Measurements from ENCODE around the gene KIF26B. TPM values are rescaled to one million over a fixed set of nuclear protein-coding genes. Genes with fewer than 3 reads are reported as not detected.

KIF26B gene
- polyA plus RNA-seq, 1 of the 3 experiments (the other 2 are of a cell fraction), result 2.6 TPM

DNA sequence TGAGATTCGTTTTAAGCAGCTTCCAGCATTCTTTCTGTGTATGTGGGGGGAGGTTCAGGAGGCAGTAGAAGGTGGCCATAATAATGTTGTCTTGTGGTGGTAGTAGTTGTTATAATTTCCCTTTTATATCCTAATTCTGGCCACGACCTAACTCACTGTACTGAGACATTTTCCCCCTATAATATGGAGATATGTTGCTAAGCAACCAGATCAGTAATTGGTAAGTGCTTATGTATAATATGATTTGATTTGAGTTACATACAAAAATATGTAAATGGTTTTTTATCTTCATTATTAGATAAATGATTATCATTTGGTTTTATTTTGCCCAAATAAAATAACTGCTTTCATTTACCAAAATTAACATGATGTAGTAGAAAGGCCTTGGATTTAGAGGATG, 376.2 kb downstream of the KIF26B start (continued):
- TF ChIP-seq, protein P1, sequence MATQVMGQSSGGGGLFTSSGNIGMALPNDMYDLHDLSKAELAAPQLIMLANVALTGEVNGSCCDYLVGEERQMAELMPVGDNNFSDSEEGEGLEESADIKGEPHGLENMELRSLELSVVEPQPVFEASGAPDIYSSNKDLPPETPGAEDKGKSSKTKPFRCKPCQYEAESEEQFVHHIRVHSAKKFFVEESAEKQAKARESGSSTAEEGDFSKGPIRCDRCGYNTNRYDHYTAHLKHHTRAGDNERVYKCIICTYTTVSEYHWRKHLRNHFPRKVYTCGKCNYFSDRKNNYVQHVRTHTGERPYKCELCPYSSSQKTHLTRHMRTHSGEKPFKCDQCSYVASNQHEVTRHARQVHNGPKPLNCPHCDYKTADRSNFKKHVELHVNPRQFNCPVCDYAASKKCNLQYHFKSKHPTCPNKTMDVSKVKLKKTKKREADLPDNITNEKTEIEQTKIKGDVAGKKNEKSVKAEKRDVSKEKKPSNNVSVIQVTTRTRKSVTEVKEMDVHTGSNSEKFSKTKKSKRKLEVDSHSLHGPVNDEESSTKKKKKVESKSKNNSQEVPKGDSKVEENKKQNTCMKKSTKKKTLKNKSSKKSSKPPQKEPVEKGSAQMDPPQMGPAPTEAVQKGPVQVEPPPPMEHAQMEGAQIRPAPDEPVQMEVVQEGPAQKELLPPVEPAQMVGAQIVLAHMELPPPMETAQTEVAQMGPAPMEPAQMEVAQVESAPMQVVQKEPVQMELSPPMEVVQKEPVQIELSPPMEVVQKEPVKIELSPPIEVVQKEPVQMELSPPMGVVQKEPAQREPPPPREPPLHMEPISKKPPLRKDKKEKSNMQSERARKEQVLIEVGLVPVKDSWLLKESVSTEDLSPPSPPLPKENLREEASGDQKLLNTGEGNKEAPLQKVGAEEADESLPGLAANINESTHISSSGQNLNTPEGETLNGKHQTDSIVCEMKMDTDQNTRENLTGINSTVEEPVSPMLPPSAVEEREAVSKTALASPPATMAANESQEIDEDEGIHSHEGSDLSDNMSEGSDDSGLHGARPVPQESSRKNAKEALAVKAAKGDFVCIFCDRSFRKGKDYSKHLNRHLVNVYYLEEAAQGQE (IDR thresholded peaks at IDR 0.05; ENCODE audit: low read depth, low read length), result no peak
- TF ChIP-seq EP300 (IDR thresholded peaks at IDR 0.05; ENCODE audit: borderline replicate concordance in 1 of 2, low read depth in 1 of 2, low read length in 1 of 2) (no peak), TCF12 (IDR thresholded peaks at IDR 0.05) (no peak), POLR2AphosphoS5 (IDR thresholded peaks at IDR 0.05; ENCODE audit: low read depth, low read length) (no peak)
- TF ChIP-seq, protein P2, sequence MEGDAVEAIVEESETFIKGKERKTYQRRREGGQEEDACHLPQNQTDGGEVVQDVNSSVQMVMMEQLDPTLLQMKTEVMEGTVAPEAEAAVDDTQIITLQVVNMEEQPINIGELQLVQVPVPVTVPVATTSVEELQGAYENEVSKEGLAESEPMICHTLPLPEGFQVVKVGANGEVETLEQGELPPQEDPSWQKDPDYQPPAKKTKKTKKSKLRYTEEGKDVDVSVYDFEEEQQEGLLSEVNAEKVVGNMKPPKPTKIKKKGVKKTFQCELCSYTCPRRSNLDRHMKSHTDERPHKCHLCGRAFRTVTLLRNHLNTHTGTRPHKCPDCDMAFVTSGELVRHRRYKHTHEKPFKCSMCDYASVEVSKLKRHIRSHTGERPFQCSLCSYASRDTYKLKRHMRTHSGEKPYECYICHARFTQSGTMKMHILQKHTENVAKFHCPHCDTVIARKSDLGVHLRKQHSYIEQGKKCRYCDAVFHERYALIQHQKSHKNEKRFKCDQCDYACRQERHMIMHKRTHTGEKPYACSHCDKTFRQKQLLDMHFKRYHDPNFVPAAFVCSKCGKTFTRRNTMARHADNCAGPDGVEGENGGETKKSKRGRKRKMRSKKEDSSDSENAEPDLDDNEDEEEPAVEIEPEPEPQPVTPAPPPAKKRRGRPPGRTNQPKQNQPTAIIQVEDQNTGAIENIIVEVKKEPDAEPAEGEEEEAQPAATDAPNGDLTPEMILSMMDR (IDR thresholded peaks at IDR 0.05), result no peak
- TF ChIP-seq, protein P3, sequence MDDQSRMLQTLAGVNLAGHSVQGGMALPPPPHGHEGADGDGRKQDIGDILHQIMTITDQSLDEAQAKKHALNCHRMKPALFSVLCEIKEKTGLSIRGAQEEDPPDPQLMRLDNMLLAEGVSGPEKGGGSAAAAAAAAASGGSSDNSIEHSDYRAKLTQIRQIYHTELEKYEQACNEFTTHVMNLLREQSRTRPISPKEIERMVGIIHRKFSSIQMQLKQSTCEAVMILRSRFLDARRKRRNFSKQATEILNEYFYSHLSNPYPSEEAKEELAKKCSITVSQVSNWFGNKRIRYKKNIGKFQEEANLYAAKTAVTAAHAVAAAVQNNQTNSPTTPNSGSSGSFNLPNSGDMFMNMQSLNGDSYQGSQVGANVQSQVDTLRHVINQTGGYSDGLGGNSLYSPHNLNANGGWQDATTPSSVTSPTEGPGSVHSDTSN (IDR thresholded peaks at IDR 0.05), result no peak
- TF ChIP-seq, protein P4, sequence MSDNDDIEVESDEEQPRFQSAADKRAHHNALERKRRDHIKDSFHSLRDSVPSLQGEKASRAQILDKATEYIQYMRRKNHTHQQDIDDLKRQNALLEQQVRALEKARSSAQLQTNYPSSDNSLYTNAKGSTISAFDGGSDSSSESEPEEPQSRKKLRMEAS (IDR thresholded peaks at IDR 0.05; ENCODE audit: low read depth), result no peak

DNA sequence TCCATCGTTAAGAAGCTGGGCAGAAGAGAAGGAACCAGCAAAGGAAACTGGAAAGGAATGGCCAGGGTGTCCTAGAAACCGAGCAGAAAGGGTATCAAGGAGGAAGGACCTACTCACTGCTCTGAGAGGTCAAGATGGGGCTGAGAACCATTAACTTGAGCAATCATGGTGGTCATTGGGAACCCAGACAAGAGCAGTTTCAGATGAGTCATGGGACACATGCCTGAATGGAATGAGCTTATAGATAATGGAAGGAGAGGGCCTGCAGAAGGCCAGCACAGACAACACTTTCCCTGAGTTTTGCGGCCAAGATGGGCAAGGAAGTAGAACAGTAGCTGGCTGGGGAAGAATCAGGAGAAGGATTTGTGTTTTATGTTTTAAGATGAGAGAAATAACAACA, 383.2 kb downstream of the KIF26B start:
- 81% methylated on average over 3 of the region's 3 CpGs for WGBS (ENCODE audit: low lambda C conversion rate)
- Histone ChIP-seq H3K27ac (ENCODE audit: low read depth in 2 of 2, low read length in 1 of 2) (peak overlapping the region in 1 of 2 experiments; percentile 51; a peak in 1 of 4 replicates), H3K9ac (no peak overlapping the region), H3K36me3 (replicated peaks in 1 of 2; ENCODE audit: control insufficient read depth in 1 of 2, insufficient read depth in 2 of 2, low read length in 1 of 2) (peaks cover 3 to 36% of the 10 kb centered on the region in 2 experiments), H3F3A (replicated peaks; ENCODE audit: insufficient read depth) (no peaks in the 10 kb centered on the region), H4K20me1 (ENCODE audit: insufficient read depth) (no peaks in the 10 kb centered on the region), H3K9me2 (no peaks in the 10 kb centered on the region), H3K9me3 (no peaks in the 10 kb centered on the region), H3K4me2 (no peak overlapping the region), H3K27me3 (ENCODE audit: insufficient read depth) (no peaks in the 10 kb centered on the region), H3K4me3 (ENCODE audit: low read depth in 2 of 2, low read length in 1 of 2) (no peak overlapping the region), H2AFZ (ENCODE audit: low read depth) (no peak overlapping the region), H3K79me2 (ENCODE audit: insufficient read depth) (no peaks in the 10 kb centered on the region), H3K4me1 (ENCODE audit: control insufficient read depth in 1 of 2, insufficient read depth in 2 of 2, low read depth in 1 of 2, low read length in 1 of 2) (peaks cover 0 to 13% of the 10 kb centered on the region in 2 experiments; a peak in 1 of 4 replicates)
- CTCF ChIA-PET, result interaction anchor here (1.4 kb wide), 1 partner anchor 25 kb away, joined by 4 read pairs; no protein-coding TSS in a partner anchor
- POLR2A ChIA-PET, result no interaction called here
- DNase-seq, result no peak
- no peak for TF ChIP-seq NFIC (IDR thresholded peaks at IDR 0.05; ENCODE audit: borderline replicate concordance)
- no peak for TF ChIP-seq YY1 (IDR thresholded peaks at IDR 0.05; ENCODE audit: low read depth)
- TF ChIP-seq, protein P2 (IDR thresholded peaks at IDR 0.05), result no peak
- no peak for TF ChIP-seq FOSL2 (IDR thresholded peaks at IDR 0.05; ENCODE audit: borderline replicate concordance, low read depth)
- no peak for TF ChIP-seq RCOR1 (IDR thresholded peaks at IDR 0.05; ENCODE audit: low read length)
- TF ChIP-seq EP300 (IDR thresholded peaks at IDR 0.05; ENCODE audit: borderline replicate concordance in 1 of 2, low read depth in 1 of 2, low read length in 1 of 2), result no peak
- TF ChIP-seq, protein P1 (IDR thresholded peaks at IDR 0.05; ENCODE audit: low read depth, low read length), result no peak
- no peak for TF ChIP-seq RXRA (IDR thresholded peaks at IDR 0.05; ENCODE audit: borderline replicate concordance, low read depth)
- no peak for TF ChIP-seq GATA2 (CRISPR knock-in tag; IDR thresholded peaks at IDR 0.05)
- TF ChIP-seq, protein P5, sequence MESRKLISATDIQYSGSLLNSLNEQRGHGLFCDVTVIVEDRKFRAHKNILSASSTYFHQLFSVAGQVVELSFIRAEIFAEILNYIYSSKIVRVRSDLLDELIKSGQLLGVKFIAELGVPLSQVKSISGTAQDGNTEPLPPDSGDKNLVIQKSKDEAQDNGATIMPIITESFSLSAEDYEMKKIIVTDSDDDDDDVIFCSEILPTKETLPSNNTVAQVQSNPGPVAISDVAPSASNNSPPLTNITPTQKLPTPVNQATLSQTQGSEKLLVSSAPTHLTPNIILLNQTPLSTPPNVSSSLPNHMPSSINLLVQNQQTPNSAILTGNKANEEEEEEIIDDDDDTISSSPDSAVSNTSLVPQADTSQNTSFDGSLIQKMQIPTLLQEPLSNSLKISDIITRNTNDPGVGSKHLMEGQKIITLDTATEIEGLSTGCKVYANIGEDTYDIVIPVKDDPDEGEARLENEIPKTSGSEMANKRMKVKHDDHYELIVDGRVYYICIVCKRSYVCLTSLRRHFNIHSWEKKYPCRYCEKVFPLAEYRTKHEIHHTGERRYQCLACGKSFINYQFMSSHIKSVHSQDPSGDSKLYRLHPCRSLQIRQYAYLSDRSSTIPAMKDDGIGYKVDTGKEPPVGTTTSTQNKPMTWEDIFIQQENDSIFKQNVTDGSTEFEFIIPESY (IDR thresholded peaks at IDR 0.05; ENCODE audit: borderline replicate concordance, low read depth), result no peak

Data from SK-N-SH (cell line).